Measurements from ENCODE around the gene HAGH.

Gene HAGH

DNA sequence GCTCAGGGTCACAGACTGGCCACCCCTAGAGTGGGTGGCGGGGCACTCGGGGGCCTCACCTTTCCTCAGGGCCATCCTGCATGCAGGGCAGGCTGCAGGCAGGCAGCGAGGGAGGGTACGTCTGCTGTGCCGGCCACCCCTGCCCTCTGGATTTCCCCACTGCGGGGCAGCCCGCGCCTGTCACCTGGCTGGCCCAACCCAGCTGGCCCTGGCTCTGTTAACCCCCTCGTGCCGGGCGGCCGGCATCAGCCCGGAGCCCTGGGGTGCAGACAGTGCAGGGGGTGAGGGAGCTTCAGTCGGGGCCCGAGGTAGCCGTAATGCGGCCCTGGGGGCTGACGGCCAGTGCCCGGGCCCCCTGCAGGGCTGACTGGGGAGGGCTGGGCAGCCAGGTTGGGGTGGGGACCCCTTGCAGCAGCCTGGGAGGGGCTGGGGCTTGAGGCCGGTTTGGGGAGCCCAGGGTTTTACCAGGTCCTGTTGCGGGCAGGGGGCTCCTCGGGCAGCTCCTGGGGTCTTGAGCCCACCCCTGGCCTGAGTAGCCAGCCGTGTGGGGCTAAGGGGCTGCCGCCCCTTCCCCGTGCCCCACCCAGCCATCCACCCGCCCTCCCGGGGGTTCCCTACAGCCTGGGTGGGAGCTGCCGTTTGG is 32.9 kb downstream of the HAGH start, which contains the start of gene IGFALS:
IGFALS (minus strand) TSS at position 128 of the 643 bp plus-strand sequence; CDS start at position 75, 53 bp downstream.
- Histone ChIP-seq H4K20me1 (ENCODE audit: insufficient read depth, low read length) (no peaks in the 10 kb centered on the region), H3K4me3 (ENCODE audit: low read length) (no peak within 1 kb of the TSS), H3K27me3 (replicated peaks; ENCODE audit: insufficient read depth, low read length) (no peaks in the 10 kb centered on the region), H3K9me2 (replicated peaks; ENCODE audit: insufficient read depth, low read length) (no peaks in the 10 kb centered on the region), H3K9ac (ENCODE audit: low read length) (no peak within 1 kb of the TSS), H3K9me3 (replicated peaks; ENCODE audit: insufficient read depth, low read length) (no peaks in the 10 kb centered on the region), H3K27ac (ENCODE audit: low read length) (no peak within 1 kb of the TSS), H2AFZ (ENCODE audit: low read length) (no peak within 1 kb of the TSS), H3K4me2 (ENCODE audit: low read depth, low read length) (no peak within 1 kb of the TSS), H3K4me1 (ENCODE audit: low read length) (no peaks in the 10 kb centered on the region), H3F3A (ENCODE audit: insufficient read depth, low read length) (no peaks in the 10 kb centered on the region), H3K79me2 (ENCODE audit: low read length) (no peaks in the 10 kb centered on the region), H3K36me3 (replicated peaks; ENCODE audit: insufficient read depth, low read length) (no peaks in the 10 kb centered on the region)
- TF ChIP-seq EZH2 (optimal IDR thresholded peaks at IDR 0.05; ENCODE audit: low read depth, low read length) (no peak), CTCF (IDR thresholded peaks at IDR 0.05; ENCODE audit: low read length) (no peak), EZH2phosphoT487 (IDR thresholded peaks at IDR 0.05; ENCODE audit: low read length) (no peak)
- DNase-seq, result no peak

- no peaks in the 10 kb centered on the region for H4K20me1 ChIP-seq (ENCODE audit: insufficient read depth, low read length)
- no peaks in the 10 kb centered on the region for H3K4me1 ChIP-seq (ENCODE audit: low read length)
- TF ChIP-seq EZH2 (optimal IDR thresholded peaks at IDR 0.05; ENCODE audit: low read depth, low read length), result no peak
- TF ChIP-seq CTCF (IDR thresholded peaks at IDR 0.05; ENCODE audit: low read length), result no peak
- no peak for TF ChIP-seq EZH2phosphoT487 (IDR thresholded peaks at IDR 0.05; ENCODE audit: low read length)
- H3K9ac ChIP-seq (ENCODE audit: low read length), result no peak overlapping the region
- no peak overlapping the region for H3K4me3 ChIP-seq (ENCODE audit: low read length)
- DNase-seq, result no peak
- no peaks in the 10 kb centered on the region for H3K79me2 ChIP-seq (ENCODE audit: low read length)
- no peaks in the 10 kb centered on the region for H3K36me3 ChIP-seq (replicated peaks; ENCODE audit: insufficient read depth, low read length)
- H3K27me3 ChIP-seq (replicated peaks; ENCODE audit: insufficient read depth, low read length), result no peaks in the 10 kb centered on the region
- no peak overlapping the region for H3K27ac ChIP-seq (ENCODE audit: low read length)
- H2AFZ ChIP-seq (ENCODE audit: low read length), result no peak overlapping the region
- no peaks in the 10 kb centered on the region for H3K9me3 ChIP-seq (replicated peaks; ENCODE audit: insufficient read depth, low read length)
- H3K9me2 ChIP-seq (replicated peaks; ENCODE audit: insufficient read depth, low read length), result no peaks in the 10 kb centered on the region
- no peak overlapping the region for H3K4me2 ChIP-seq (ENCODE audit: low read depth, low read length)
- H3F3A ChIP-seq (ENCODE audit: insufficient read depth, low read length), result no peaks in the 10 kb centered on the region
Observed at GRCh38 chr16:1792836-1793577, 33.6 kb downstream of the HAGH start.

DNA sequence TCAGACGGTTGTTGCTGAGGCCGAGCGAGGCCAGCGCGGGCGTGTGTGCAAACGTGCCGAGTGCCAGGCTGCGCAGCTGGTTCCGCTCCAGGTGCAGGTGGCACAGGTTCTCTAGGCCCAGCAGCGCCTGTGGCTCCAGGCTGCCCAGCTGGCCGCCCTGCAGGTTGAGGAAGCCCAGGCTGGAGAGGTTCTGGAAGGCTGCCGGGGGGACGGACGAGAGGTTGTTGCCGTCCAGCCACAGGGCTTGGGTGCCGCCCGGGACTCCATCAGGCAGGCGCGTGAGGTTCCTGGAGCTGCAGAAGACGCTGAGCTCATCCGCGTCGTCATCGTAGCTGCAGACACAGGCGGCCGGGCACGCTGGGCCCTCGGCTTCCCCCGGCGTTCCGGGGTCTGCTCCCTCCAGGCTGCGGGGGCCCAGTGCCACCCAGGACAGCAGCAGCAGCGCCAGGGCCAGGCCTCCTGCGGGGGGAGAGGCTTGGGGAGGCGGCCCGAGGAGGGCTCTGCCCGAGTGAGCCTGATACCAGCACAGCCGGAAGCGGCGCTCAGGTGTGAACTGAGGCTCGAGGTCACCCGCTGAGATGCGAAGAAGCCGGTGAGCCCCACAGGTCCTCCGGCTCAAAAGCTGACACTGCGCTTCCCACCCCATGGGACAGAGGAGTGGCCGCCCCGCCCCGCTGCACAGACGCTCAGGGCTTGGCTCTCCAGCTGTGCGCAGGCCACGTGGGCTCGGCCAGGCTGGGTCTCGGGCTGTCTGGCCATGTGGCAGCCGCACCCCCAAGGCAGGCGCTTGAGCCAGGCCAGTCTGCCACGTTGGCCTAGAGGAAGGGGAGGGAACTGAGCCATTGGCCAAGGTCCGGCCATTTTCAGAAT is 34.4 kb downstream of the HAGH start:
- no peaks in the 10 kb centered on the region for H3K9me2 ChIP-seq (replicated peaks; ENCODE audit: insufficient read depth, low read length)
- H2AFZ ChIP-seq (ENCODE audit: low read length), result no peak overlapping the region
- H4K20me1 ChIP-seq (ENCODE audit: insufficient read depth, low read length), result no peaks in the 10 kb centered on the region
- H3K27me3 ChIP-seq (replicated peaks; ENCODE audit: insufficient read depth, low read length), result no peaks in the 10 kb centered on the region
- no peaks in the 10 kb centered on the region for H3K4me1 ChIP-seq (ENCODE audit: low read length)
- no peaks in the 10 kb centered on the region for H3K9me3 ChIP-seq (replicated peaks; ENCODE audit: insufficient read depth, low read length)
- TF ChIP-seq EZH2phosphoT487 (IDR thresholded peaks at IDR 0.05; ENCODE audit: low read length) (no peak), CTCF (IDR thresholded peaks at IDR 0.05; ENCODE audit: low read length) (no peak), EZH2 (optimal IDR thresholded peaks at IDR 0.05; ENCODE audit: low read depth, low read length) (no peak)
- H3K79me2 ChIP-seq (ENCODE audit: low read length), result peaks cover 5% of the 10 kb centered on the region; the same call in 1 of the 2 replicates
- no peaks in the 10 kb centered on the region for H3F3A ChIP-seq (ENCODE audit: insufficient read depth, low read length)
- H3K4me2 ChIP-seq (ENCODE audit: low read depth, low read length), result no peak overlapping the region
- no peak overlapping the region for H3K9ac ChIP-seq (ENCODE audit: low read length)
- no peak overlapping the region for H3K27ac ChIP-seq (ENCODE audit: low read length)
- H3K4me3 ChIP-seq (ENCODE audit: low read length), result no peak overlapping the region
- DNase-seq, result no peak
- H3K36me3 ChIP-seq (replicated peaks; ENCODE audit: insufficient read depth, low read length), result no peaks in the 10 kb centered on the region
